GM12864 (cell line): ENCODE data around the gene ZNF80.
"Not testable (repeated sequence)": the region's sequence is repeated elsewhere in the genome, so short reads cannot be mapped to it uniquely, and the experiment has no call there.

Experiments
- DNase-seq: peaks from one replicate; pipeline ENCODE4 v3.0.0-alpha.2; 2011; ENCODE audit warnings: low read depth
- H3K4me3 ChIP-seq: 2 replicates; pipeline ENCODE4 v1.5.1; 2011; ENCODE audit warnings: mild to moderate bottlenecking, low read depth, low read length, control low read depth
- TF ChIP-seq, protein P1 (sequence below): IDR thresholded peaks from 2 replicates; pipeline ENCODE4 v1.5.1; 2011; ENCODE audit warnings: low read depth, mild to moderate bottlenecking, moderate library complexity, low read length, control low read depth, inconsistent platforms; ENCODE audit errors: missing control alignments

The ZNF80 gene

DNA sequence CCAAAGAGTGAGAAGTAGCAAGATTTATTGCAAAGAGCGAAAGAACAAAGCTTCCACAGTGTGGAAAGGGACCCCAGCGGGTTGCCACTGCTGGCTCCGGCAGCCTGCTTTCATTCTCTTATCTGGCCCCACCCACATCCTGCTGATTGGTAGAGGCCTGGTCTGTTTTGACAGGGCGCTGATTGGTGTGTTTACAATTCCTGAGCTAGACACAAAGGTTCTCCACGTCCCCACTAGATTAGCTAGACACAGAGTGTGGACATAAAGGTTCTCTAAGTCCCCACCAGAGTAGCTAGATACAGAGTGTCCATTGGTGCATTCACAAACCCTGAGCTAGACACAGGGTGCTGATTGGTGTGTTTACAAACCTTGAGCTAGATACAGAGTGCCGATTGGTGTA lies at the start of gene ZNF80:
Gene ZNF80, minus strand, starts transcription at position 101 of the 400 bp plus-strand sequence. CDS start 504 bp downstream, outside the sequence.
- DNase-seq, result not testable (repeated sequence)

DNA sequence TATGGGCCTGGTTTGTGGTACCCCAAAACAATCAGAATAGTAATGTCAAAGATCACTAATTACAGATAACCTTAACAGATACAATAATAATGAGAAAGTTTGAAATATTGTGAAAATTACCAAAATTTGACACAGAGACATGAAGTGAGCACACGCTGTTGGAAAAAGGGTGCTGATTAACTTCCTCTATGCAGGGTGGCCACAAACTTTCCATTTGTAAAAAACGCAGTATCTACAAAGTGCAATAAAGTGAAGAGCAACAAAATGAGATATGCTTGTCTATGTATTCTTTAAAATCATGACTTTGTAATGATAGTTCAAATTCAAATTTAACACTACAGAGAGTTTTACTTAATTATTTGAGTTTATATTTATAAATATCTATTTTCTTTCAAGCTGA lies 48.9 kb upstream of the ZNF80 start:
- no peak for DNase-seq
- H3K4me3 ChIP-seq, result no peak overlapping the region
- TF ChIP-seq, protein P1, sequence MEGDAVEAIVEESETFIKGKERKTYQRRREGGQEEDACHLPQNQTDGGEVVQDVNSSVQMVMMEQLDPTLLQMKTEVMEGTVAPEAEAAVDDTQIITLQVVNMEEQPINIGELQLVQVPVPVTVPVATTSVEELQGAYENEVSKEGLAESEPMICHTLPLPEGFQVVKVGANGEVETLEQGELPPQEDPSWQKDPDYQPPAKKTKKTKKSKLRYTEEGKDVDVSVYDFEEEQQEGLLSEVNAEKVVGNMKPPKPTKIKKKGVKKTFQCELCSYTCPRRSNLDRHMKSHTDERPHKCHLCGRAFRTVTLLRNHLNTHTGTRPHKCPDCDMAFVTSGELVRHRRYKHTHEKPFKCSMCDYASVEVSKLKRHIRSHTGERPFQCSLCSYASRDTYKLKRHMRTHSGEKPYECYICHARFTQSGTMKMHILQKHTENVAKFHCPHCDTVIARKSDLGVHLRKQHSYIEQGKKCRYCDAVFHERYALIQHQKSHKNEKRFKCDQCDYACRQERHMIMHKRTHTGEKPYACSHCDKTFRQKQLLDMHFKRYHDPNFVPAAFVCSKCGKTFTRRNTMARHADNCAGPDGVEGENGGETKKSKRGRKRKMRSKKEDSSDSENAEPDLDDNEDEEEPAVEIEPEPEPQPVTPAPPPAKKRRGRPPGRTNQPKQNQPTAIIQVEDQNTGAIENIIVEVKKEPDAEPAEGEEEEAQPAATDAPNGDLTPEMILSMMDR, result no peak

More for the DNA sequence above, at the start of gene ZNF80:
- not testable (repeated sequence) for H3K4me3 ChIP-seq

DNA sequence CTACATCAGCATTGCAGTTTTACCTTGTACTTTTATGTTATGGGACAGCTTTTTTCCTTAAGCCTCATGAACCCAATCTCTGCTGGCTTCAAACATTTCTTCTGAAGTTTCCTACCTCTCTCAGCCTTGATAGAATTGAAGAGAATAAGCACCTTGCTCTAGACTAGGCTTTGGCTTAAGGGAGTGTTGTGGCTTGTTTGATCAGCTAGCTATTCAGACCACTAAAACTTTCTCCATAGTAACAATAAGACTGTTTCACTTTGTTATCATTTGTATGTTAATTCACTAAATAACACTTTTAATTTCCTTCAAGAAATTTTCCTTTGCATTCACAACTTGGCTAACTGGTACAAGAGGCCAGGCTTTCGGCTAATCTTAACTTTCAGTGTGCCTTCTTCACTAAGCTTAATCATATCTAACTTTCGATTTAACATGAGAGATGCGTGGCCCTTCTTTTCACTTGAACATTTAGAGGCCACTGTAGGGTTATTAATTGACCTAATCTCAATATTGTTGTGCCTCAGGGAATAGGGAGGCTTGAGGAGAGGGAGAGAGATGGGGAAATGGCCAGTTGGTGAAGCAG lies 48.4 kb upstream of the ZNF80 start:
- DNase-seq, result no peak

DNA sequence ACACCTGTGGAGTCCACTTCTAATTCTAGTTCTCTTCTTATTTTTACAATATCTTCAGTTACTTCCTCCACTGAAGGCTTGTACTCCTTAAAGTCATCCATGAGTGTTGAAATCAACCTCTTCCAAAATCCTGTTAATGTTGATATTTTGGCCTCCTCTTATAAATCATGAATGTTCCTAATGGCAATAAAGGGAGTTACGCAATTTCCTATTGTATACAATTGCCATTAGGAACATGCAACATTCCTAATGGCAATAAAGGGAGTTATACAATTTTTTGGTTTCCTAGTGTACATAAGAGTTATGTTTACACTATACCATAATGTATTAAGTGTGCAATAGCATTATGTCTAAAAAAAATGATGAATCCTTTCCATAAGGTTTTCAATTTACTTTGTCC lies 47.3 kb upstream of the ZNF80 start:
- DNase-seq, result no peak
- TF ChIP-seq, protein P1, result no peak
- no peak overlapping the region for H3K4me3 ChIP-seq

More for the DNA sequence above, 48.4 kb upstream of the ZNF80 start:
- no peak overlapping the region for H3K4me3 ChIP-seq
- TF ChIP-seq, protein P1, result no peak

DNA sequence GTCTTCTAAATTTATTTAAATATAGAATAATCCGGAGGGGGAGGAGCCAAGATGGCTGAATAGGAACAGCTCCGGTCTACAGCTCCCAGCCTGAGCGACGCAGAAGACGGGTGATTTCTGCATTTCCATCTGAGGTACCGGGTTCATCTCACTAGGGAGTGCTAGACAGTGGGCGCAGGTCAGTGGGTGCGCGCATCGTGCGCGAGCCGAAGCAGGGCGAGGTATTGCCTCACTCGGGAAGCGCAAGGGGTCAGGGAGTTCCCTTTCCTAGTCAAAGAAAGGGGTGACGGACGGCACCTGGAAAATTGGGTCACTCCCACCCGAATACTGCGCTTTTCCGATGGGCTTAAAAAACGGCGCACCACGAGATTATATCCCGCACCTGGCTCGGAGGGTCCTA lies 39.5 kb upstream of the ZNF80 start:
- H3K4me3 ChIP-seq, DNase-seq: not testable (repeated sequence)

DNA sequence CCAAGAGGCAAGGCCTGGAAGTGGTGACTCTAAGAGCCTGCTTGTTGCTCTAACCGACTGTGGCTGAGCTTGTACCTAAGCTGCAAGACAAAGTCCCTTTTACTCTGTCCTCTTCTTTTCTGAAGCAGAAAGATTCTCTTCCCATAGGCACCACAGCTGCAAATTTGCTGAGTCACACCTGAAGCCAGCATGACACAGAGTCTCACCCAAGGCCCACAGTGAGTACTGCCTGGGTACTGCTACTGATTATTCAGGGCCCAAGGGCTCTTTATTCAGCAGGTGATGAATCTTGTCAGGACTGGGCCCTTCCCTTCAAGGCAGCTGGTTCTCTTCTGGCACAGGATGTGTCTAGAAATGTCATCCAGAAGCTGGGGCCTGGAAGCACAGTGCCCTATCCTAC lies 37.6 kb upstream of the ZNF80 start:
- TF ChIP-seq, protein P1, result no peak

DNA sequence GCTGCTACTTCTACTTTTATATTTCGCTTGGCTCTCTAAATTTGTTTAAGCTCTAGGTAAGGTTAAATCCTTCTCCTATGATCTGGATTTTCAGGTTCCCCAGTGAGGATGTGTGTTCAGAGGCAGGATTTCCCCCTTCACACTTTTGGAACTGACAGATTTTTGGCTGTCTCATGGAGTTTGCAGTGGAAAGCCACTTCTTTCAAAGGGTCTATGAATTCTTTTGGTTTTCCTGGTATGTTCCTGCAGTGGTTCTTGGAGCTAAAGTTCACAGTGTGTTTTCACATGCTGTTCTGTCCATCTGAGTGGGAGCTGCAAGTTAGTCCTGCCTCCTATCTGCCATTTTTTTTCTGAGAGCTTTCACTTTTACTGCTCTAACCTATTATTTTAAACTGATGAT lies 34.9 kb upstream of the ZNF80 start:
- no peak for DNase-seq
- no peak overlapping the region for H3K4me3 ChIP-seq
- TF ChIP-seq, protein P1, result no peak

More for the DNA sequence above, 37.6 kb upstream of the ZNF80 start:
- no peak overlapping the region for H3K4me3 ChIP-seq
- no peak for DNase-seq

DNA sequence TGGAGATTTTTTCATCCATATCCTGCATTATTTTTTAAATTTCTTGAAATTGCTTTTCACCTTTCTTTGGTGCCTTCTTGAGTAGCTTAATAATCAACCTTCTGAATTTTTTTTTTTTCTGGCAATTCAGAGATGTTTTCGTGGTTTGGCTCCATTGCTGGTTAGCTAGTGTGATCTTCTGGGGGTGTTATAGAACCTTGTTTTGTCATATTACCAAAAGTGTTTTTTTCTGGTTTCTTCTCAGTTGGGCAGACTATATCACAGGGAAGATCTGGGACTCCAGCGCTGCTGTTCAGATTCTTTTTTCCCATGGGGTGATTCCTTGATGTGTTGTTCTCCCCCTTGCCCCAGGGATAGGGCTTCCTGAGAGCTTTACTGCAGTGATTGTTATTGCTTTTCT lies 32.6 kb upstream of the ZNF80 start:
- no peak for DNase-seq
- H3K4me3 ChIP-seq, result no peak overlapping the region
- TF ChIP-seq, protein P1, result no peak
